Activated naive CD8-positive, alpha-beta T cell treated with anti-CD3 and anti-CD28 coated beads for 36 hours (primary cell): ENCODE data around the gene SPATC1L. TPM values are rescaled to one million over a fixed set of nuclear protein-coding genes. Genes with fewer than 3 reads are reported as not detected.
A peak's percentile ranks its signal among the peaks of the same experiment; 100 is the strongest.

Source experiments
- DNase-seq: peaks from one replicate; pipeline ENCODE4 v3.0.0; 2021
- H3K27ac Mint-ChIP-seq: one replicate; pipeline ENCODE4 v1.8.0; 2022; ENCODE audit warnings: mild to moderate bottlenecking, moderate library complexity, mixed read lengths
- H3K27me3 Mint-ChIP-seq: one replicate; pipeline ENCODE4 v1.8.0; 2022; ENCODE audit warnings: mild to moderate bottlenecking, mixed read lengths
- H3K36me3 Mint-ChIP-seq: one replicate; pipeline ENCODE4 v1.8.0; 2021; ENCODE audit warnings: mild to moderate bottlenecking, mixed read lengths
- H3K4me1 Mint-ChIP-seq: one replicate; pipeline ENCODE4 v1.8.0; 2021; ENCODE audit warnings: mixed read lengths
- H3K4me3 Mint-ChIP-seq: one replicate; pipeline ENCODE4 v1.8.0; 2022; ENCODE audit warnings: mild to moderate bottlenecking, moderate library complexity, mixed read lengths
- H3K9me3 Mint-ChIP-seq: one replicate; pipeline ENCODE4 v1.8.0; 2022; ENCODE audit warnings: mixed read lengths
- total RNA-seq, 2 experiments: library from RNA; stranded (reverse); gene quantifications; one replicate each; pipeline ENCODE4 v1.2.3, GENCODE V29; 2021

Gene SPATC1L
- total RNA-seq, 2 experiments from 2014 or later, result 6.3 to 6.9 TPM

- no peak overlapping the region for H3K27ac Mint-ChIP-seq
- DNase-seq, result no peak
- no peaks in the 10 kb centered on the region for H3K9me3 Mint-ChIP-seq
- H3K4me1 Mint-ChIP-seq, result no peaks in the 10 kb centered on the region
- H3K4me3 Mint-ChIP-seq, result no peak overlapping the region
- H3K36me3 Mint-ChIP-seq, result peaks cover 7% of the 10 kb centered on the region
- no peaks in the 10 kb centered on the region for H3K27me3 Mint-ChIP-seq
These were observed 35.5 kb upstream of the SPATC1L start for GRCh38 chr21:46219591-46220239.

- DNase-seq, result no peak
- Mint-ChIP-seq H3K27me3 (no peaks in the 10 kb centered on the region), H3K4me1 (no peaks in the 10 kb centered on the region), H3K4me3 (no peak overlapping the region), H3K9me3 (no peaks in the 10 kb centered on the region), H3K27ac (no peak overlapping the region), H3K36me3 (peaks cover 5% of the 10 kb centered on the region)
These were observed 34.8 kb upstream of the SPATC1L start for GRCh38 chr21:46218906-46219590.

GRCh38 chr21:46217511-46218196 is 33.4 kb upstream of the SPATC1L start:
- Mint-ChIP-seq H3K27ac (no peak overlapping the region), H3K27me3 (no peaks in the 10 kb centered on the region), H3K36me3 (peaks cover 4% of the 10 kb centered on the region)

GRCh38 chr21:46216132-46216747 is 32.0 kb upstream of the SPATC1L start:
- Mint-ChIP-seq H3K27me3 (no peaks in the 10 kb centered on the region), H3K9me3 (no peaks in the 10 kb centered on the region), H3K27ac (peak overlapping the region; percentile 58), H3K36me3 (peaks cover 4% of the 10 kb centered on the region), H3K4me3 (no peak overlapping the region), H3K4me1 (no peaks in the 10 kb centered on the region)
- DNase-seq, result no peak

More at GRCh38 chr21:46217511-46218196, 33.4 kb upstream of the SPATC1L start:
- Mint-ChIP-seq H3K9me3 (no peaks in the 10 kb centered on the region), H3K4me3 (no peak overlapping the region), H3K4me1 (no peaks in the 10 kb centered on the region)
- DNase-seq, result no peak

GRCh38 chr21:46215436-46216131 is 31.3 kb upstream of the SPATC1L start:
- Mint-ChIP-seq H3K27me3 (no peaks in the 10 kb centered on the region), H3K4me1 (no peaks in the 10 kb centered on the region), H3K27ac (peak overlapping the region; percentile 58), H3K4me3 (no peak overlapping the region), H3K9me3 (no peaks in the 10 kb centered on the region), H3K36me3 (peaks cover 2% of the 10 kb centered on the region)
- no peak for DNase-seq

- Mint-ChIP-seq H3K36me3 (no peaks in the 10 kb centered on the region), H3K9me3 (no peaks in the 10 kb centered on the region), H3K4me1 (no peaks in the 10 kb centered on the region), H3K4me3 (no peak overlapping the region), H3K27me3 (no peaks in the 10 kb centered on the region), H3K27ac (no peak overlapping the region)
- no peak for DNase-seq
These were observed 30.4 kb upstream of the SPATC1L start for GRCh38 chr21:46214478-46215340.

GRCh38 chr21:46213620-46214286 is 29.5 kb upstream of the SPATC1L start:
- no peaks in the 10 kb centered on the region for H3K4me1 Mint-ChIP-seq
- no peak overlapping the region for H3K27ac Mint-ChIP-seq
- H3K27me3 Mint-ChIP-seq, result no peaks in the 10 kb centered on the region
- no peak overlapping the region for H3K4me3 Mint-ChIP-seq
- DNase-seq, result no peak
- H3K36me3 Mint-ChIP-seq, result no peaks in the 10 kb centered on the region
- H3K9me3 Mint-ChIP-seq, result no peaks in the 10 kb centered on the region

- no peak for DNase-seq
- no peaks in the 10 kb centered on the region for H3K9me3 Mint-ChIP-seq
- H3K27ac Mint-ChIP-seq, result no peak overlapping the region
- no peaks in the 10 kb centered on the region for H3K27me3 Mint-ChIP-seq
- no peak overlapping the region for H3K4me3 Mint-ChIP-seq
- H3K36me3 Mint-ChIP-seq, result no peaks in the 10 kb centered on the region
- no peaks in the 10 kb centered on the region for H3K4me1 Mint-ChIP-seq
These were observed 28.6 kb upstream of the SPATC1L start for GRCh38 chr21:46212721-46213484.

GRCh38 chr21:46211786-46212720 is 27.8 kb upstream of the SPATC1L start:
- Mint-ChIP-seq H3K4me1 (no peaks in the 10 kb centered on the region), H3K36me3 (no peaks in the 10 kb centered on the region), H3K27me3 (no peaks in the 10 kb centered on the region), H3K9me3 (no peaks in the 10 kb centered on the region), H3K4me3 (no peak overlapping the region), H3K27ac (no peak overlapping the region)
- DNase-seq, result no peak

- H3K4me1 Mint-ChIP-seq, result no peaks in the 10 kb centered on the region
- no peaks in the 10 kb centered on the region for H3K9me3 Mint-ChIP-seq
- DNase-seq, result no peak
- no peak overlapping the region for H3K27ac Mint-ChIP-seq
- no peak overlapping the region for H3K4me3 Mint-ChIP-seq
- H3K36me3 Mint-ChIP-seq, result no peaks in the 10 kb centered on the region
- H3K27me3 Mint-ChIP-seq, result no peaks in the 10 kb centered on the region
These were observed 27.1 kb upstream of the SPATC1L start for GRCh38 chr21:46211376-46211775.

GRCh38 chr21:46210378-46211136 is 26.3 kb upstream of the SPATC1L start:
- H3K27ac Mint-ChIP-seq, result no peak overlapping the region
- DNase-seq, result no peak
- H3K4me3 Mint-ChIP-seq, result no peak overlapping the region
- no peaks in the 10 kb centered on the region for H3K36me3 Mint-ChIP-seq
- no peaks in the 10 kb centered on the region for H3K4me1 Mint-ChIP-seq
- H3K9me3 Mint-ChIP-seq, result no peaks in the 10 kb centered on the region
- no peaks in the 10 kb centered on the region for H3K27me3 Mint-ChIP-seq
